Astrocyte (in vitro differentiated cells and primary cell): ENCODE measurements around the gene SAA2.

Experiments
- CTCF ChIP-seq: IDR thresholded peaks from 2 replicates; pipeline ENCODE4 v1.5.1; 2011; ENCODE audit warnings: low read depth, mild to moderate bottlenecking, inconsistent platforms, low read length, moderate library complexity; ENCODE audit not compliant: insufficient read depth
- EZH2 ChIP-seq: IDR thresholded peaks from 2 replicates; pipeline ENCODE4 v1.6.1; 2012; ENCODE audit warnings: mild to moderate bottlenecking, low read length, inconsistent platforms; ENCODE audit not compliant: insufficient read depth

- TF ChIP-seq CTCF = no peak
- TF ChIP-seq EZH2 = no peak
Measured at GRCh38 chr11:18209058-18209457, 39.4 kb downstream of the SAA2 start.
